Stimulated activated CD4-positive, alpha-beta T cell treated with anti-CD3 and anti-CD28 coated beads, Interleukin-4, amount 100 ng/mL, for 1 hour (primary cell): ENCODE data around the gene ARHGAP5.
A peak's percentile ranks its signal among the peaks of the same experiment; 100 is the strongest.

ENCODE experiments used
- DNase-seq: peaks from one replicate; pipeline ENCODE4 v3.0.0-alpha.2; 2020

The ARHGAP5 gene

DNA sequence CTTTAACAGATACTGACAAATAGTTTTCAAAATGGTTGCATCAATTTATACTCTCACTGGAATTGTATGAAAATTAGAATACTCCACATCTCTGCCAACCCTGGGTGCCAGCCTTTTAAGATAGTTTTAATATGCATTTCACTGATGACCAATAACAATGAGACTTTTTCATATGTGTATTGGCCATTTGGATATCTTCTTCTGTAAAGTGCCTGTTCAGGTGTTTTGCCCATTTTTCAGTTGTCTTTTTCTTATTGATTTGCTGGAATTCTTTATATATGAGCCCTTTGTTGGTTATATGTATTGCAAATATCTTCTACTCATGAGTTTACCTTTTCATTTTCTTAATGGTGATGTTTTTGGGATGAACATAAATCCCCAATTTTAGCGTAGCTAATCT lies 108.0 kb downstream of the ARHGAP5 start:
- no peak for DNase-seq

GRCh38 chr14:32186248-32186647 lies 109.1 kb downstream of the ARHGAP5 start:
- DNase-seq: no peak

GRCh38 chr14:32189811-32190210 lies 112.7 kb downstream of the ARHGAP5 start:
- DNase-seq: no peak

DNA sequence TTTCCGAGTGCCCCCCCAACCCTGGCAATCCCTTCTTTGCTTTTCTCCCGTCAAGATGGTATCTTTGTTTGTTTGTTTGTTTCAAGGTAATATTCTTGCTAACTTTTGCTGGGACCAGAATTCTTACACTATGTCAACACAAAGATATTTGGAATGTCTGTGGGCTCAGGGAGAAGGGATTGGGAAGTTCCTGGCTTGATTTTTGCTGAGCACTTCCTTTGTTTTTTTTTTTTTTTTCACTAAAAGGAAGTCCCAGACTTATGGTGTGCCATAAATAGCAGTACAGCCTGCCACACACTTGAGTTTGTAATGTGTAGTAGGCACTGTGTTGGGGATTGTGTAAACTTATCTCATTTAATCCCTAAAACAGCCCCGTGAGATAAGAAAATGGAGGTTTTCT lies 113.6 kb downstream of the ARHGAP5 start:
- no peak for DNase-seq

DNA sequence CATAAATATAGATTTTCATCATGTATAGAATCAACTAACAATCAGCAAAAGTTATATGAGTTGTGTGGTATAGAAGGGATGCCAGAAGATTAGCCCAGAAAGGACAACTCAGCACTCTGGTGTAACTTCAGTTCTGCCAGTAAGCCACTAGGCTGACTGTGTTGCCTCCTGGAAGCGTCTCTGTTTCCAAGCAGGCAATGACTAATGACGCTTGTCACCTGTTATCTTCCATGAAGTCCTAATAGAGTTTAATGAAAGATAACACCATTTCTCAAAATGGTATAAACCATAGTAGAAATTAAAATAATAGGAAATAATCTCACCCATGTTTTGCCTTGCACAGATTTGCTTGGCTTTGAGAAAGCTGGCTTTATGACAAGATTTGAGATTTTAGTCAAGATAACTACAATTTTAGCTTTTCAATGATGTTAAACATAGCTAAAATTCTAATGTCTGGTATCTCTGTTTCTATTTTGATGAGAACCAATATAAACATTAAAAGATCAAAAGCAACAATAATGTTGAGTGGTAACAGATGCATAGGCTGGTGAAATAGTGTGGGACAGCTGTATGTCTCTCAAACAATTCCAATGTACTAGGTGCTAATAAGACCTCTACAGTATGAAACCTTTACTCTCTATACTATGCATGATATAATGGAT lies 115.7 kb downstream of the ARHGAP5 start:
- DNase-seq: no peak

DNA sequence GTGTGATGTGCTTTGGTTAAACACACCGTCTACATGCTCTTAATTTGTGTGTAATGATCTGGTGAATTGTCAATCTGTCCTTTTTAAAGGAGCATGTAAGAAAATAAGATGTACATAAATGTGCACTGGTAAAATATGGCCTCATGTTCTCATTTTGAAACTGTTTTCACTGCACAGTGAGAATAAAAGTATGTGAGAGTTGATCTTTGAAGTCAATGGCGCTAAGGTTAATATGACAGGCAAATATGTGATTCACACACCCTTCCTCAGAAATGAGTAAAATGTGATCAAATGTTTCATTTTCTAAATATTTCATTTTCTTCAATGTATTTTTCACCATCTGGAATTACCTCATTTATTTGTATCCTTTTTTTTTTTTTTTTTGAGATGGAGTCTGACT lies 116.4 kb downstream of the ARHGAP5 start:
- DNase-seq: no peak

DNA sequence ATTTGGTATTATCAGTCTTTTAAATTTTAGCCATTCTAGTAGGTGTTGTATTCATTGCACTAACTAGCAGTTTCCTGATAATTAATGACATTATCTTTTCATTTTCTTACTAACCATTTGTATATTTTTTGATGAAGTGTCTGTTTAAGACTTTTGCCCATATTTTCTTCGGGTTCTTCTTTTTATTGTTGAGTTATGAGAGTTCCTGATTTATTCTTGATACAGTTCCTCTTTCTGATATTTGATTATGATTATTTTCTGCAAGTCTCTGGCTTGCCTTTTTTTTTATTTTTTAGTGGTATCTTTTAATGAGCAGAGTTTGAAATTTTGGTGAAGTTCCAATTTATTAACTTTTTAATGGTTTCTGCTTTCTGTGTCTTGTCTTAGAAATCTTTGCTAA lies 118.5 kb downstream of the ARHGAP5 start:
- no peak for DNase-seq

- no peak for DNase-seq
Measured at GRCh38 chr14:32197919-32198318, 120.8 kb downstream of the ARHGAP5 start.

- no peak for DNase-seq
Measured at GRCh38 chr14:32200368-32201192, 123.5 kb downstream of the ARHGAP5 start.

- DNase-seq: peak; percentile 79
Measured at GRCh38 chr14:32201193-32201815, 124.2 kb downstream of the ARHGAP5 start.

GRCh38 chr14:32201816-32202490 lies 124.8 kb downstream of the ARHGAP5 start, which contains the start of gene RNU6-7:
TSS of gene RNU6-7 (plus strand) at chr14:32202045.
- peak; percentile 20 for DNase-seq

GRCh38 chr14:32202491-32202997 lies 125.4 kb downstream of the ARHGAP5 start:
- DNase-seq: no peak

DNA sequence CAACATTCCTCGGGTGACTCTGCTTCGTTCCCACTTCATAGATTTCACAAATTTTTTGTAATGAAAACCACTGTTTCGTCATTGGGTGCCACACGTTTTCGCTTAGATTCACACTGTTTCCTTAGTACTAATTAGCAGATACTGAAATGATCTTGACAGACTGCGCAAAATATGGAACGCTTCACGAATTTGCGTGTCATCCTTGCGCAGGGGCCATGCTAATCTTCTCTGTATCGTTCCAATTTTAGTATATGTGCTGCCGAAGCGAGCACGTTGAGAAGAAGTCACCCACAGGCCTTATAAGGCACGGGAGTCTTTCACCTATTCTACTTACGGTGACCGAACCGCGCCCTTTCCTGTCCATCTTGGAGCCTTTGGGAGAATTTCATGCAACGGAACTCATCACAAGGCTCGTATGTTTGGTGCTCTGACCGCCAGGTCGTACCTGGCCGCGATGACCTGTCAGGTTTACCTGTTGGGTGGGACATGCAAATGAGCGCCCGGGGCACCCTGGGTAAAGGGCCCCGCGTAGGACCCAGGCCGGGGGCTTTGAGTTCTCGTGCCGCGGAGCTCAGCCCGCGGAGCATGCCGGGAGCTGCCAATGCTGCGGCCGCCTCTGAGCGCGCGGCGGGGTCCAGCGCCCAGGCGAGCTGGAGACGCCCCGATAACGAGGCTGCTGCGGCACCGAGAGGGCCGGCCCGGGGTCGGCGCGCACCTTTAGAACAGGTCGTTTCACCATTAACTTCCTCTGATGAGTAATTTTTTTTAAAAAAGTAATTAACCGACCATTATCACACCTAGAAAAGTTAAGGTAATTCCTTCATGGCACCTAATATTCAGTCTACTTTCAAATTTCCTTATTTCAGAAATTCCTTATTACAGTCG lies 126.1 kb downstream of the ARHGAP5 start, which contains the start of gene RNU6-8:
Gene RNU6-8 (minus strand): TSS at position 272 of the 885 bp plus-strand sequence.
- DNase-seq: peak; percentile 87

- peak; percentile 9 for DNase-seq
Measured at GRCh38 chr14:32203928-32204357, 126.8 kb downstream of the ARHGAP5 start.

GRCh38 chr14:32205554-32205953 lies 128.4 kb downstream of the ARHGAP5 start:
- no peak for DNase-seq

DNA sequence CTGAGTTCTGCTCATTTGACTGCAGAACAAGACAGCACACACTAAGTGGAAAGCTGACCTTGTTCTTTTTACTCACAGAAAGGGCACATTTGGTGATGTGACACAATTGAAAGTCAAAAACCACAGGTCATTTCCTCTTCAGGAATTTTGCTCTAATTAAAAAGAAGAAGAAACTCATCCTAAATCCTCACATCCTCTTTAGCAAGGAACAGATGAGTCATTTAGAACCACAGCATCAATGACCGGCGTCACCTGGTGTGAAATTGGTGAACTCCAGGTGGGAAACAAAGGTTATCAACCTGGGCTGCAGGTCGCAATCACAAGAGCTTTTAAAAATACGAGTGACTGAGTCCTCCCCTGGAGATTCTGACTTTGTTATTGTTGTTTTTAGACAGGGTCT lies 128.9 kb downstream of the ARHGAP5 start:
- no peak for DNase-seq

GRCh38 chr14:32206552-32206951 lies 129.4 kb downstream of the ARHGAP5 start:
- DNase-seq: no peak

GRCh38 chr14:32208490-32208889 lies 131.4 kb downstream of the ARHGAP5 start:
- DNase-seq: no peak
